ENCODE measurements around the gene MTX2. TPM values are rescaled to one million over a fixed set of nuclear protein-coding genes. Genes with fewer than 3 reads are reported as not detected.

MTX2 gene
- total RNA-seq, 4 donors from 2014 or later, result 18.4 to 24.5 (median 21.4) TPM

DNA sequence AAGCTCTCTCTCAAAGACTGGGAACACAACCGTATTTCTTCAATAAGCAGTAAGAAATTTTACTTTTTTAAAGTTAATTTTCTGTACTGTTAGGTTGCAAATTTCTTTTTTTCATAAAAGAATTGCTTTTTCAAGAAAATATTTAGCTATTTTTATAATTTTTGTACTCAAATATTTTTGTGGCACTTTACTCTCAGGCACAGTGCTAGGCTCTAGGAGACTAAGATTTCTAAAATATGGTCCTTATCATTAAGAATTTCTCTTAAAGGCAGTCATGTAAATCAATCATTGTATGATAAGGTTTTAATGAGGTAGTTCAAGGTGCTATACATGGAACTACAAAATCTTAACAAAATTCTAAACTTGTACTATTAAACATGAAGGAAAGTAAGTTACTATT, 61.4 kb downstream of the MTX2 start:
- TF ChIP-seq, protein P1, sequence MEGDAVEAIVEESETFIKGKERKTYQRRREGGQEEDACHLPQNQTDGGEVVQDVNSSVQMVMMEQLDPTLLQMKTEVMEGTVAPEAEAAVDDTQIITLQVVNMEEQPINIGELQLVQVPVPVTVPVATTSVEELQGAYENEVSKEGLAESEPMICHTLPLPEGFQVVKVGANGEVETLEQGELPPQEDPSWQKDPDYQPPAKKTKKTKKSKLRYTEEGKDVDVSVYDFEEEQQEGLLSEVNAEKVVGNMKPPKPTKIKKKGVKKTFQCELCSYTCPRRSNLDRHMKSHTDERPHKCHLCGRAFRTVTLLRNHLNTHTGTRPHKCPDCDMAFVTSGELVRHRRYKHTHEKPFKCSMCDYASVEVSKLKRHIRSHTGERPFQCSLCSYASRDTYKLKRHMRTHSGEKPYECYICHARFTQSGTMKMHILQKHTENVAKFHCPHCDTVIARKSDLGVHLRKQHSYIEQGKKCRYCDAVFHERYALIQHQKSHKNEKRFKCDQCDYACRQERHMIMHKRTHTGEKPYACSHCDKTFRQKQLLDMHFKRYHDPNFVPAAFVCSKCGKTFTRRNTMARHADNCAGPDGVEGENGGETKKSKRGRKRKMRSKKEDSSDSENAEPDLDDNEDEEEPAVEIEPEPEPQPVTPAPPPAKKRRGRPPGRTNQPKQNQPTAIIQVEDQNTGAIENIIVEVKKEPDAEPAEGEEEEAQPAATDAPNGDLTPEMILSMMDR (IDR thresholded peaks at IDR 0.05; ENCODE audit: low read depth), result no peak

DNA sequence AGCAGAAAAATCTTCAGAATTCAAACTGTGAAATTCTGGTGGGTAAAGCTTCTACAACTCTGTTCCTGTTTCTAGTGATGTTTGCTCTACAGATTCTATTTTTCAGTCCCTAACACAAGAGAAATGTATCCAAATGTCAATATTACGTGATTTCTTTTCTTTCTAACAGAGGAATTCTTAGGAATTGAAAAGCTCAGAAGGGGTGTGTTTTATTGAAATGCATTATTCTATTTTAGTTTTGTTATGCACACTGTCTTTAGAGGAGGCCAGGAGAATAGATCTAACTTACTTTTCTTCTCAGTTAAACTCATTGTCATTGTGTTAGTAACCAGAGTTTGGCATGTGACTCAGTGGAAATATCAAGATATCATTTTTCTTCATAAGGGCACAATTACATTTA, 62.4 kb downstream of the MTX2 start:
- TF ChIP-seq, protein P1 (IDR thresholded peaks at IDR 0.05; ENCODE audit: low read depth), result no peak

DNA sequence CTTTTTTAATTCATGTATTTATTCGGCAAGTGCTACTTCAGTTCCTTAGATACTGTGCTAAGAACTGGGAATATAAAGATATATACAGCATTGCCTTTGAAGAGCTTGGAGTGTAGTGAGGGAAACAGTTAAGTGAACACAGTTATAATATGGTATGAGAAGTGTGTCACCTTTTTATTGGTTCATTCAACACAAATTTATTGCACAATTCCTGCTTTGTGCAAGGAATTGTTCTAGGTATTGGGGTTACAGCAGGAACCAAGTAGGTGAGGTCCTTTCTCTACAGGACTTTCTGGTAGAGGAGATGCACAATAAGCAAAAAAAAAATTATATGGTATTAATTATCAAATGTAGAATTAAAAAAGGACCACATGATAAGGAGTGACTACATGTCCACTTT, 65.5 kb downstream of the MTX2 start:
- TF ChIP-seq, protein P1 (IDR thresholded peaks at IDR 0.05; ENCODE audit: low read depth), result no peak

DNA sequence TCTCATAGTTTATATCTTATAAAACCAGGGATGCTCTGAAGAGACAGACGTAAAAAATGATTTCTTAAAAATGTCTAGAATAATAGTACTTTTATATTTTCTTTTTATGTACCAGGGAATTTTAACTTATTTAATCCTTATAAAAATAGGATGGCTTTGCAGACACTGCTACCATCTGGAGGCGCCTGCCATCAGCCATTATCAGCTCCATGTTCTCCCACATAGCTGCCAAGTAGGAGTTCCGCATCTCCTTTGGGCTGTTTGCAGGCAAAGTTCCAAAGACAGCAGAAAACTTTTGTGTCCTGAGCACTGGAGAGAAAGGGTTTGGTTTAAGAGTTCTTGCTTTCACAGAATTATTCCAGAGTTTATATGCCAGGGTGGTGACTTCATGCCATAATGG, 69.2 kb downstream of the MTX2 start:
- TF ChIP-seq, protein P1 (IDR thresholded peaks at IDR 0.05; ENCODE audit: low read depth), result no peak

DNA sequence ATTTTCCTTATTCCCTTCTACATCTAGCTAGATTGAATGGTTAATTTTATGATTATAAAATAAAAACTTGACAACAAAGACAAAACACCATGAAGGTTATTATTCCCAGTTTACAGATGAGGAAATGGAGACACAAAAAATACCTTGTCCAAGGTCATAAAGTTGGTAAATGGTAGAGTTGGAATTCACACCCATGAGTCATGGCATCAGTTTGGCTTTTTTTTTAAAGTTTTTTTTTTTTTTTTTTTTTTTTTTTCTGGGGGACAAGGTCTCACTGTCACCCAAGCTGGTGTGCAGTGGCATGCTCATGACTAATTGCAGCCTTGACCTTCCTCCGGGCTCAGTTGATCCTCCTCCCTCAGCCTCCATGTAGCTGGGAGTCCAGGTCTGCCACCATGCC, 70.0 kb downstream of the MTX2 start:
- TF ChIP-seq, protein P1 (IDR thresholded peaks at IDR 0.05; ENCODE audit: low read depth), result no peak

DNA sequence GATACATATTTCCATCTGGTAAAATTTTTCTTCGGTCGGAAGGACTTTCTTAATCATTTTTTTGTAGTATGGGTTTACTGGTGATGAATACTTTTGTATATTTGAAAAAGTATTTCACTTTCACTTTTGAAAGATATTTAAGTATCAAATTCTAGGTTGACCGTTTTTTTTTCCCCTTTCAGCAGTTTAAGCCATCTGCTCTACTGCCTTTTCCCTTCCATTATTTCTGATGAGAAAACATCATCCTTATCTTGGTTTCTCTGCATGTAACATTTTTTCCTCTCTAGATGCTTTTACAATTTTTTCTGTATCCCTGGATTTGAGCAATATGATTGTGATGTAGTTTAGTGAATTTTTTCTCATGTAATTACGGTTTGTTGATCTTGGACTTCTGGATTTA, 87.0 kb downstream of the MTX2 start:
- TF ChIP-seq, protein P1 (IDR thresholded peaks at IDR 0.05; ENCODE audit: low read depth), result no peak

DNA sequence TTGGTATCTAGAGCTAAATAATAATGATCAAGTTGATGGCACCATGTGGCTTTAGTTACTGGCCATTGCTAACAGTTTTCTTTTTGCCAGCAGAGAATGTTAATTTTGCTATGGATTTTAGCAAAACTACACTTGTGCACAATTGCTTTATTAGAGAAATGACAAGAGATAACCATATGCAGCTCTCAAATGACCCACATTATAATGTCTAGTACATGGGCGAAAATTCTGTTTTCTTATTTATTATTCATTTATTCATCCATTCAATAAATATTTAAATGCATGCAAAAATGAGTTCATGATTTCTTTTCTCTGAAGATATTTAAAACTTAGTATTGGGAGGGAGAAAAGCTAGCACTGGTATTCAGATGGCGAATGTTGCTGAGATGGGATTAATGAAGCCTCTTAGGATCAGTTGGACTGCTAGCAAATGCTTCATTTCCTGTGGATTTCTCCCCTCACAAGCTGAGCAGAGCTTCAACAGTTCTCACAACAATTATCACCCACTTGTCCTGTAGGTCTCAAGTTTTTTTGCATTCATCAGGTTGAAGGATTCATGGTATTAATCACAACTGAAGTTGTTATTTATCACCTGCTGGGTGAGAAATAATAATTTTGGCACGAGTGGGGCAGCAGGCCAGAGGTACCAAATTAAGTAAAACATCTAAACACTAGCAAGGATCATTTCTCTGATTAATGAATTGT, 95.2 kb downstream of the MTX2 start:
- TF ChIP-seq, protein P1 (IDR thresholded peaks at IDR 0.05; ENCODE audit: low read depth), result no peak

Data from subcutaneous adipose tissue (tissue), 4 donors.